Neural progenitor cell (in vitro differentiated cells): ENCODE results near the gene SLC6A18.

Experiments
- EZH2 ChIP-seq: fragments of 200-600 bp; sonication (generic); IDR thresholded peaks from 2 replicates; pipeline ENCODE4 v1.6.1; 2017; ENCODE audit warnings: antibody characterized with exemption, mild to moderate bottlenecking, moderate library complexity
- EZH2phosphoT487 ChIP-seq: fragments of 200-600 bp; sonication (generic); IDR thresholded peaks from 2 replicates; pipeline ENCODE4 v1.6.1; 2017; ENCODE audit warnings: antibody characterized with exemption
- TF ChIP-seq, protein P1 (sequence below): fragments of 200-600 bp; sonication (generic); IDR thresholded peaks from 2 replicates; pipeline ENCODE4 v1.5.1; 2017; ENCODE audit warnings: antibody characterized with exemption, mild to moderate bottlenecking

DNA sequence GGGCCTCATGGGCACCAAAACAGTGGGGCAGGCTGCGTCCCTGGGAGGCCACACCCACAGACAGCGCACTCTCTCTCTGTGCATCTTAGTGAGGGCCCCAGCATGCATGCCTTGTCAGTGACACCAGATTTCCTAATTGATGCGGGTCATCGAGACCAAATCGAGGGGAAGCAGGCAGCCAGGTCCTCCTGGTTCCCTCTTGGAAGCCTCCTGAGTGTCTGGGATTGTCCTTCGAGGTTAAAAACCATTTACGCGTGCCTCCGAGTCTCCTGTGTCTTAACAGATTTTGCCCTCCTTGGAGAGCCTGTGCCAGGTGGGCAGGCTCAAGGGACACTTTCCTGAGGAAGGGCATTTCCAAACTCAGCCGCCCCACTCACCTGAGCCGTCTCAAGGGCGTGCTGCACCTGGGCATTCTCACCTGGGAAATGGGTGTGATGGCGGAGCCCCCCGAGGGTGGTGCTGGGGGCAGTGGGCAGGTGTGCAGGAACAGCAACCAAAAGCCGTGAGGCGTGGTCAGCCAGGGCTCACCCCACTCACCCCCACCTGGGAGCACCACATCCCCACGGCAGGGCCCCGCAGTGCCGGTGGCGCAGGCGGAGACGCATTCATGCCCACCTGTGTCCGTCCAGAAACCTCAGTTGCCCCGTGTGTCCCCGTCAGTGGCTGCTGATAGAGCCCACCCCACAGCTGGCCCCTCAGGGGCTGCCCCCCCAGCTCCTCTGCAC lies 21.1 kb upstream of the SLC6A18 start:
- TF ChIP-seq EZH2 (no peak), EZH2phosphoT487 (no peak)
- TF ChIP-seq, protein P1, sequence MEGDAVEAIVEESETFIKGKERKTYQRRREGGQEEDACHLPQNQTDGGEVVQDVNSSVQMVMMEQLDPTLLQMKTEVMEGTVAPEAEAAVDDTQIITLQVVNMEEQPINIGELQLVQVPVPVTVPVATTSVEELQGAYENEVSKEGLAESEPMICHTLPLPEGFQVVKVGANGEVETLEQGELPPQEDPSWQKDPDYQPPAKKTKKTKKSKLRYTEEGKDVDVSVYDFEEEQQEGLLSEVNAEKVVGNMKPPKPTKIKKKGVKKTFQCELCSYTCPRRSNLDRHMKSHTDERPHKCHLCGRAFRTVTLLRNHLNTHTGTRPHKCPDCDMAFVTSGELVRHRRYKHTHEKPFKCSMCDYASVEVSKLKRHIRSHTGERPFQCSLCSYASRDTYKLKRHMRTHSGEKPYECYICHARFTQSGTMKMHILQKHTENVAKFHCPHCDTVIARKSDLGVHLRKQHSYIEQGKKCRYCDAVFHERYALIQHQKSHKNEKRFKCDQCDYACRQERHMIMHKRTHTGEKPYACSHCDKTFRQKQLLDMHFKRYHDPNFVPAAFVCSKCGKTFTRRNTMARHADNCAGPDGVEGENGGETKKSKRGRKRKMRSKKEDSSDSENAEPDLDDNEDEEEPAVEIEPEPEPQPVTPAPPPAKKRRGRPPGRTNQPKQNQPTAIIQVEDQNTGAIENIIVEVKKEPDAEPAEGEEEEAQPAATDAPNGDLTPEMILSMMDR = no peak
